ENCODE data around the gene SURF6. TPM values are rescaled to one million over a fixed set of nuclear protein-coding genes. Genes with fewer than 3 reads are reported as not detected.

Gene SURF6
- total RNA-seq, 1 donor from 2014 or later, result 15.2 TPM

GRCh38 chr9:133348718-133349573 lies 13.0 kb upstream of the SURF6 start:
- no peaks in the 10 kb centered on the region for H3K9me3 ChIP-seq
- DNase-seq, result no peak
- ATAC-seq, result no peak
- TF ChIP-seq CTCF (IDR thresholded peaks at IDR 0.05), result no peak
- peaks cover 75% of the 10 kb centered on the region for H3K36me3 ChIP-seq
- H3K27ac ChIP-seq, result peak overlapping the region; percentile 92
- intact Hi-C loops (cut with DNase I), result no loop called here
- H3K4me3 ChIP-seq, result peak overlapping the region; percentile 93
- no peaks in the 10 kb centered on the region for H3K27me3 ChIP-seq (ENCODE audit: low read depth)
- peaks cover 30% of the 10 kb centered on the region for H3K4me1 ChIP-seq

DNA sequence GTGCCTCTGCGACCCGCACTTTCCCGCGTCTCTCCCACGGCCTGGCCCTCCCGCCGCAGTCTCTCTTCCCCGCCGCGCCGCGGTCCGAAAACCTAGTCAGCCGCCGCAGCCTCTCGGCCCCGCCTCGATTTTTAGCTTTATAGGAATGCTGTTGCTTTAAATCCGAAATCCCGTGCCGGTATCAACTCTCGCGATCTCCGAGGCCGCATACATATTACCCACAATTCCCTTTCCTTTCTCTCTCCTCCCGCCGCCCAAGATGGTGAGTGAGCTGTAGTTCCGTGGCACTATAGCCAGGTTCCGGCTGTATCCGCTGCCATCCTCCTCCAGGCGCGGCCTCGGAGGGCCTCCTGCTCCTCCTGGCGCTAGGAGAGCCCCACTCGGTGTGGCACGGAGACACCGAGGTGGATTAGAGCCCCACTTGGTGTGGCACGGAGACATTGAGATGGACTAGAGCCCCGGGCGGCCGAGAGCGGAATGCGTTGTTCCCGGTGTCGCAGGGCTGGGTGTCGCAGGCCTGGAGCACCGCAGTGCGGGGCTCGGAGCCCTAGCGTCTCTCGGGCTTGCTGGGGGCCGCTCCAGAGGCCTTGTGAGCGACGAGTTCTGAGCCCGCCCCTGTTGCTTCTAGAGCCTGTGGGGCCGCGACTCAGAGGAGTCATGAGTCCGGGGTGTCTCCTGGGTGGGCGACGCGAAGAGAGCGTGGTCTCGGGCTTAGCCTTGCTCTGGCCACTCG lies 12.2 kb upstream of the SURF6 start, which contains the start of the genes MED22 and RPL7A:
Gene MED22 (minus strand): TSS at position 147 of the 733 bp plus-strand sequence. CDS start 1,469 bp downstream, outside the sequence.
Gene RPL7A (plus strand): TSS at position 234 of the 733 bp plus-strand sequence. CDS start 26 bp downstream, at position 260.
- H3K27ac ChIP-seq, result peak within 1 kb of the TSS; percentile 92
- TF ChIP-seq CTCF (IDR thresholded peaks at IDR 0.05), result no peak
- no peaks in the 10 kb centered on the region for H3K27me3 ChIP-seq (ENCODE audit: low read depth)

GRCh38 chr9:133347515-133347984 lies 11.6 kb upstream of the SURF6 start:
- no peaks in the 10 kb centered on the region for H3K27me3 ChIP-seq (ENCODE audit: low read depth)
- ATAC-seq, result peak; percentile 77 to 79
- intact Hi-C loops (cut with DNase I), result no loop called here
- H3K36me3 ChIP-seq, result peaks cover 75% of the 10 kb centered on the region
- H3K9me3 ChIP-seq, result no peaks in the 10 kb centered on the region
- H3K4me1 ChIP-seq, result peaks cover 30% of the 10 kb centered on the region
- no peak for TF ChIP-seq CTCF (IDR thresholded peaks at IDR 0.05)
- peak overlapping the region; percentile 93 for H3K4me3 ChIP-seq
- peak overlapping the region; percentile 92 for H3K27ac ChIP-seq
- peak; percentile 59 for DNase-seq

More for the DNA sequence above, 12.2 kb upstream of the SURF6 start, which contains the start of the genes MED22 and RPL7A:
- ATAC-seq (peak; percentile 94 to 96), DNase-seq (peak; percentile 95)
- Histone ChIP-seq H3K36me3 (peaks cover 75% of the 10 kb centered on the region), H3K4me1 (peaks cover 30% of the 10 kb centered on the region), H3K4me3 (peak within 1 kb of the TSS; percentile 93), H3K9me3 (no peaks in the 10 kb centered on the region)
- intact Hi-C loops (cut with DNase I), result no loop called here

- intact Hi-C loops (cut with DNase I), result no loop called here
- H3K27ac ChIP-seq, result peak overlapping the region; percentile 92
- ATAC-seq (no peak), DNase-seq (peak; percentile 49)
- H3K27me3 ChIP-seq (ENCODE audit: low read depth), result no peaks in the 10 kb centered on the region
- peak overlapping the region; percentile 93 for H3K4me3 ChIP-seq
- H3K9me3 ChIP-seq, result no peaks in the 10 kb centered on the region
- peaks cover 41% of the 10 kb centered on the region for H3K4me1 ChIP-seq
- peaks cover 75% of the 10 kb centered on the region for H3K36me3 ChIP-seq
- TF ChIP-seq CTCF (IDR thresholded peaks at IDR 0.05), result no peak
Measured at GRCh38 chr9:133346021-133346785, 10.2 kb upstream of the SURF6 start.

GRCh38 chr9:133345596-133345995 lies 9.6 kb upstream of the SURF6 start:
- H3K4me1 ChIP-seq, result peaks cover 47% of the 10 kb centered on the region
- H3K4me3 ChIP-seq, result no peak overlapping the region
- no peak overlapping the region for H3K27ac ChIP-seq
- ATAC-seq (no peak), DNase-seq (no peak)
- no peak for TF ChIP-seq CTCF (IDR thresholded peaks at IDR 0.05)
- H3K36me3 ChIP-seq, result peaks cover 75% of the 10 kb centered on the region
- H3K27me3 ChIP-seq (ENCODE audit: low read depth), result no peaks in the 10 kb centered on the region
- H3K9me3 ChIP-seq, result no peaks in the 10 kb centered on the region
- intact Hi-C loops (cut with DNase I), result no loop called here

Data from lower lobe of right lung (tissue), 2 donors.